PC-9 (cell line): ENCODE measurements around the gene ADAMTS2.

Experiments
- CTCF ChIP-seq: fragments of 200-600 bp; sonication (generic); conservative IDR thresholded peaks from 2 replicates; pipeline ENCODE4 v1.6.1; 2017; ENCODE audit warnings: mixed run types, antibody characterized with exemption, mild to moderate bottlenecking, moderate library complexity
- EZH2 ChIP-seq: fragments of 200-600 bp; sonication (generic); IDR thresholded peaks from 2 replicates; pipeline ENCODE4 v1.8.0; 2017; ENCODE audit warnings: antibody characterized with exemption, low read depth

- TF ChIP-seq CTCF: no peak
- TF ChIP-seq EZH2: no peak
Observed at GRCh38 chr5:179259731-179260323, 85.4 kb downstream of the ADAMTS2 start.
